Thoracic aorta (tissue), 2 donors: ENCODE measurements around the gene WDR82. TPM values are rescaled to one million over a fixed set of nuclear protein-coding genes. Genes with fewer than 3 reads are reported as not detected.

ENCODE experiments used
- ATAC-seq: fragments of 150-250 bp; one replicate; pipeline ENCODE4 v1.8.0; 2017; ENCODE audit warnings: low read depth; ENCODE audit not compliant: insufficient number of reproducible peaks, low FRiP score
- DNase-seq: peaks from one replicate; pipeline ENCODE4 v3.0.0-alpha.2; 2020; ENCODE audit warnings: low spot score
- H3K27ac ChIP-seq, 2 donors: fragments of 200-600 bp; sonication (generic); 1 replicate in 1 of 2; 2 replicates in 1 of 2; pipeline ENCODE4 v1.5.1; 2016; ENCODE audit warnings: mild to moderate bottlenecking in 2 of 2, moderate library complexity in 2 of 2
- H3K27me3 ChIP-seq: fragments of 200-600 bp; sonication (generic); replicated peaks from 2 replicates; pipeline ENCODE4 v1.6.0; 2016; ENCODE audit warnings: mild to moderate bottlenecking; ENCODE audit not compliant: insufficient read depth
- H3K36me3 ChIP-seq: fragments of 200-600 bp; sonication (generic); one replicate; pipeline ENCODE4 v1.5.1; 2016
- H3K4me1 ChIP-seq, 2 donors: fragments of 200-600 bp; sonication (generic); 1 replicate in 1 of 2; 2 replicates in 1 of 2; pipeline versions ENCODE4 v1.5.1 to v1.6.0; 2016; ENCODE audit warnings: low read depth in 2 of 2, mild to moderate bottlenecking in 1 of 2; ENCODE audit not compliant: control insufficient read depth in 1 of 2
- H3K4me3 ChIP-seq: fragments of 200-600 bp; sonication (generic); 2 replicates; pipeline ENCODE4 v1.5.1; 2016; ENCODE audit warnings: mild to moderate bottlenecking
- H3K9me3 ChIP-seq: fragments of 200-600 bp; sonication (generic); 2 replicates; pipeline ENCODE4 v1.5.1; 2016
- CTCF ChIP-seq: fragments of 200-600 bp; sonication (generic); IDR thresholded peaks from one replicate; pipeline ENCODE4 v1.5.1; 2019; ENCODE audit warnings: antibody characterized with exemption
- total RNA-seq, 2 donors: library from RNA; depleted of rRNA; stranded (reverse); fragments of >200 nt; gene quantifications; one replicate each; pipeline versions ENCODE4 v1.1.0 to v1.2.3, GENCODE V29; 2016

The WDR82 gene
- total RNA-seq, 2 donors from 2014 or later: 44.5 to 66.2 TPM

GRCh38 chr3:52210037-52210436 is 68.4 kb downstream of the WDR82 start:
- peaks cover 83% of the 10 kb centered on the region for H3K36me3 ChIP-seq
- no peak for ATAC-seq

GRCh38 chr3:52208556-52208955 is 69.9 kb downstream of the WDR82 start:
- peaks cover 86% of the 10 kb centered on the region for H3K36me3 ChIP-seq
- ATAC-seq: no peak
- DNase-seq: no peak

More at GRCh38 chr3:52210037-52210436, 68.4 kb downstream of the WDR82 start:
- no peak for DNase-seq
- Histone ChIP-seq H3K9me3 (no peaks in the 10 kb centered on the region), H3K27me3 (no peaks in the 10 kb centered on the region), H3K4me1 (no peaks in the 10 kb centered on the region), H3K4me3 (no peak overlapping the region), H3K27ac (no peak overlapping the region)
- no peak for TF ChIP-seq CTCF

DNA sequence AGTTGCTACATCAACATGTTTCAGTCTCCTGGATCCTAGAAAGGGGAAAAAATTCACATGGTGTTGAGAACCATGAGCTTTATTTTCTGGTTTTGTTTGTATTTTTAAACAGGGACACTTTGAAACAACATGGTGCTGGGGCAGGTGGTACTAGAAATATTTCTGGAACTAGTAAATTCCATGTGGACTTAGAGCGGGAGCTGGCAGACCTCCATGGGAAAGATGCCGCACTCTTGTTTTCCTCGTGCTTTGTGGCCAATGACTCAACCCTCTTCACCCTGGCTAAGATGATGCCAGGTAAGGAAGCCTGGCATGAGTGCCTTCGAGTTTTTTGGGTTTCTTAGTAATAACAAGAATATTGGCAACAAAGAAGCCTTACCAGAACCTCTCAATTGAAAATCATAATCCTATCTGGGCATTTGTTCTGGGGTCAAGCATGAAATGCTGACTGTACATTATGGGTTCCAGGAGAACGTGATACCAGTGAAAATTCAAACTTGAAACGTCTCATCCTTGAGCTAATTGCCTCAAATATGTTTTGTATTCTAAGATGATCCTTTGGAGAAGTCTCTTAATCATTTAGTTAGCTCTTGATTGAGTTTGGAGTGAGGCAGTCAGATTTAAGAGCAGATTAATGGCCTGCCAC is 72.6 kb downstream of the WDR82 start:
- H3K27ac ChIP-seq: no peak overlapping the region
- no peaks in the 10 kb centered on the region for H3K27me3 ChIP-seq
- DNase-seq: no peak
- no peak for ATAC-seq
- no peak overlapping the region for H3K4me3 ChIP-seq
- H3K9me3 ChIP-seq: no peaks in the 10 kb centered on the region
- TF ChIP-seq CTCF: no peak
- no peaks in the 10 kb centered on the region for H3K4me1 ChIP-seq
- peaks cover 75% of the 10 kb centered on the region for H3K36me3 ChIP-seq

More at GRCh38 chr3:52208556-52208955, 69.9 kb downstream of the WDR82 start:
- no peak for TF ChIP-seq CTCF
- no peak overlapping the region for H3K4me3 ChIP-seq
- no peaks in the 10 kb centered on the region for H3K27me3 ChIP-seq
- H3K9me3 ChIP-seq: no peaks in the 10 kb centered on the region
- H3K27ac ChIP-seq: no peak overlapping the region
- H3K4me1 ChIP-seq: no peaks in the 10 kb centered on the region

Other genes with a start within 250 kb of the WDR82 start
- 10 to 100 TPM; 41.1 to 42.2 TPM for gene DUSP7, start 222.1 kb downstream of the WDR82 start, total RNA-seq
- gene POC1A, start 124.2 kb downstream of the WDR82 start, total RNA-seq: 1 to 10 TPM in 1 of 2 donors, not detected in 1; 8.1 TPM
- 10 to 100 TPM; 28.4 to 33.3 TPM for gene ALAS1, start 80.5 kb downstream of the WDR82 start, total RNA-seq
- gene TLR9, start 53.0 kb downstream of the WDR82 start, total RNA-seq: not detected
- gene TWF2, start 39.5 kb downstream of the WDR82 start, total RNA-seq: 10 to 100 TPM; 52.2 to 69.2 TPM
- 10 to 100 TPM; 41.6 to 51.9 TPM for gene PPM1M, start 32.9 kb downstream of the WDR82 start, total RNA-seq
- 10 to 100 TPM; 14.1 to 14.2 TPM for gene GLYCTK, start 9.2 kb upstream of the WDR82 start, total RNA-seq
- gene DNAH1, start 37.7 kb upstream of the WDR82 start, total RNA-seq: 10 to 100 TPM; 14.6 to 21.0 TPM
- gene BAP1, start 131.4 kb upstream of the WDR82 start, total RNA-seq: 10 to 100 TPM; 55.1 to 67.2 TPM
- 1 to 10 TPM; 5.9 to 7.6 TPM for gene PHF7, start 132.0 kb upstream of the WDR82 start, total RNA-seq
- gene SEMA3G, start 166.5 kb upstream of the WDR82 start, total RNA-seq: 10 to 100 TPM; 16.8 to 18.1 TPM
- 1 to 10 TPM; 1.5 to 3.0 TPM for gene TNNC1, start 175.4 kb upstream of the WDR82 start, total RNA-seq
- 100 to 1,000 TPM in 1 of 2 donors, 10 to 100 TPM in 1; 95.9 to 124 TPM for gene NISCH, start 177.0 kb upstream of the WDR82 start, total RNA-seq
- 100 to 1,000 TPM; 249 to 837 TPM for gene STAB1, start 216.7 kb upstream of the WDR82 start, total RNA-seq